Glutamatergic neuron (in vitro differentiated cells): ENCODE measurements around the gene ZCWPW2. TPM values are rescaled to one million over a fixed set of nuclear protein-coding genes. Genes with fewer than 3 reads are reported as not detected.
A peak's percentile ranks its signal among the peaks of the same experiment; 100 is the strongest.

Experiments
- DNase-seq: peaks from one replicate; pipeline ENCODE4 v3.0.0; 2022
- H3K27ac Mint-ChIP-seq: one replicate; pipeline ENCODE4 v1.8.0; 2020; ENCODE audit warnings: mild to moderate bottlenecking, mixed read lengths, inconsistent platforms; ENCODE audit not compliant: unreplicated experiment
- H3K27me3 Mint-ChIP-seq: one replicate; pipeline ENCODE4 v1.8.0; 2020; ENCODE audit warnings: mild to moderate bottlenecking, moderate library complexity, mixed read lengths, inconsistent platforms; ENCODE audit not compliant: unreplicated experiment
- H3K36me3 Mint-ChIP-seq: one replicate; pipeline ENCODE4 v1.8.0; 2020; ENCODE audit warnings: mild to moderate bottlenecking, mixed read lengths, inconsistent platforms; ENCODE audit not compliant: unreplicated experiment
- H3K4me1 Mint-ChIP-seq: one replicate; pipeline ENCODE4 v1.8.0; 2020; ENCODE audit warnings: mild to moderate bottlenecking, low read depth, mixed read lengths, inconsistent platforms; ENCODE audit not compliant: unreplicated experiment
- H3K4me3 Mint-ChIP-seq: one replicate; pipeline ENCODE4 v1.8.0; 2020; ENCODE audit warnings: mild to moderate bottlenecking, mixed read lengths, inconsistent platforms; ENCODE audit not compliant: unreplicated experiment
- H3K9me3 Mint-ChIP-seq: one replicate; pipeline ENCODE4 v1.8.0; 2020; ENCODE audit warnings: mild to moderate bottlenecking, moderate library complexity, mixed read lengths, inconsistent platforms; ENCODE audit not compliant: unreplicated experiment
- total RNA-seq: library from RNA; stranded (reverse); fragmentation: NEBNext Ultra II Directional; extraction: Animal tissue kit (Norgen Biotek cat#: 25700); gene quantifications from one replicate; pipeline ENCODE4 v1.2.1, GENCODE V29; 2021; ENCODE audit not compliant: unreplicated experiment
- TF ChIP-seq, protein P1 (sequence below): fragments of 200-600 bp; sonication (generic); IDR thresholded peaks from one replicate; pipeline ENCODE4 v1.5.0; 2021; ENCODE audit not compliant: partially characterized antibody, unreplicated experiment

Gene ZCWPW2
- total RNA-seq, 1 donor from 2014 or later = 0.49 TPM

GRCh38 chr3:28326458-28326926 lies 22.0 kb upstream of the ZCWPW2 start:
- TF ChIP-seq, protein P1, sequence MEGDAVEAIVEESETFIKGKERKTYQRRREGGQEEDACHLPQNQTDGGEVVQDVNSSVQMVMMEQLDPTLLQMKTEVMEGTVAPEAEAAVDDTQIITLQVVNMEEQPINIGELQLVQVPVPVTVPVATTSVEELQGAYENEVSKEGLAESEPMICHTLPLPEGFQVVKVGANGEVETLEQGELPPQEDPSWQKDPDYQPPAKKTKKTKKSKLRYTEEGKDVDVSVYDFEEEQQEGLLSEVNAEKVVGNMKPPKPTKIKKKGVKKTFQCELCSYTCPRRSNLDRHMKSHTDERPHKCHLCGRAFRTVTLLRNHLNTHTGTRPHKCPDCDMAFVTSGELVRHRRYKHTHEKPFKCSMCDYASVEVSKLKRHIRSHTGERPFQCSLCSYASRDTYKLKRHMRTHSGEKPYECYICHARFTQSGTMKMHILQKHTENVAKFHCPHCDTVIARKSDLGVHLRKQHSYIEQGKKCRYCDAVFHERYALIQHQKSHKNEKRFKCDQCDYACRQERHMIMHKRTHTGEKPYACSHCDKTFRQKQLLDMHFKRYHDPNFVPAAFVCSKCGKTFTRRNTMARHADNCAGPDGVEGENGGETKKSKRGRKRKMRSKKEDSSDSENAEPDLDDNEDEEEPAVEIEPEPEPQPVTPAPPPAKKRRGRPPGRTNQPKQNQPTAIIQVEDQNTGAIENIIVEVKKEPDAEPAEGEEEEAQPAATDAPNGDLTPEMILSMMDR = no peak
- H3K27me3 Mint-ChIP-seq = no peaks in the 10 kb centered on the region
- H3K9me3 Mint-ChIP-seq = no peaks in the 10 kb centered on the region
- H3K4me1 Mint-ChIP-seq = no peaks in the 10 kb centered on the region
- H3K27ac Mint-ChIP-seq = no peak overlapping the region
- H3K36me3 Mint-ChIP-seq = no peaks in the 10 kb centered on the region
- DNase-seq = no peak
- H3K4me3 Mint-ChIP-seq = no peak overlapping the region

GRCh38 chr3:28328188-28329151 lies 20.1 kb upstream of the ZCWPW2 start:
- no peak for DNase-seq
- TF ChIP-seq, protein P1 = peak; percentile 91
- Mint-ChIP-seq H3K9me3 (no peaks in the 10 kb centered on the region), H3K4me3 (no peak overlapping the region), H3K27me3 (no peaks in the 10 kb centered on the region), H3K4me1 (no peaks in the 10 kb centered on the region), H3K36me3 (no peaks in the 10 kb centered on the region), H3K27ac (no peak overlapping the region)

GRCh38 chr3:28334552-28334951 lies 14.0 kb upstream of the ZCWPW2 start:
- no peak overlapping the region for H3K4me3 Mint-ChIP-seq
- no peaks in the 10 kb centered on the region for H3K4me1 Mint-ChIP-seq
- TF ChIP-seq, protein P1 = no peak
- no peaks in the 10 kb centered on the region for H3K27me3 Mint-ChIP-seq
- H3K27ac Mint-ChIP-seq = no peak overlapping the region
- no peak for DNase-seq
- H3K9me3 Mint-ChIP-seq = no peaks in the 10 kb centered on the region
- H3K36me3 Mint-ChIP-seq = no peaks in the 10 kb centered on the region

DNA sequence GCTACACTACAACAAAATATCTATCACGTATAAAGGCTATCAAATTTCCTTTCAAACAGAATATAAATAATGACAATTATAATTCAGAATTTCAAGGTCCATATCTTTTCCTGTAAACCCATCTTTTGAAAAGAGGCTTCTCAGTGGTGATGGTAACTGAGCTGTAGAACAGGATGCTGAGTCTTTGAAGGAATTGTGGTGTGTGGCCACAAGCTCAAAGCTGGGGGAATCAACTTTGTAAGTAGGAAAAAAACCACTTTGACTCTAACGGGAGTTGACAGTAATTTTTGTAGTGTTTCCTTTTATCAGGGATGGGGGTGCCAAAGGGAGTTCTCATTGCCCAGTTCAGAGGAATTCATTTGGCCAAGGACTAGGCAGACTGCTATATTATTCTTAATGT lies 13.3 kb upstream of the ZCWPW2 start:
- Mint-ChIP-seq H3K36me3 (no peaks in the 10 kb centered on the region), H3K27me3 (no peaks in the 10 kb centered on the region), H3K4me1 (no peaks in the 10 kb centered on the region), H3K27ac (no peak overlapping the region), H3K9me3 (no peaks in the 10 kb centered on the region), H3K4me3 (no peak overlapping the region)
- TF ChIP-seq, protein P1 = no peak
- DNase-seq = no peak

DNA sequence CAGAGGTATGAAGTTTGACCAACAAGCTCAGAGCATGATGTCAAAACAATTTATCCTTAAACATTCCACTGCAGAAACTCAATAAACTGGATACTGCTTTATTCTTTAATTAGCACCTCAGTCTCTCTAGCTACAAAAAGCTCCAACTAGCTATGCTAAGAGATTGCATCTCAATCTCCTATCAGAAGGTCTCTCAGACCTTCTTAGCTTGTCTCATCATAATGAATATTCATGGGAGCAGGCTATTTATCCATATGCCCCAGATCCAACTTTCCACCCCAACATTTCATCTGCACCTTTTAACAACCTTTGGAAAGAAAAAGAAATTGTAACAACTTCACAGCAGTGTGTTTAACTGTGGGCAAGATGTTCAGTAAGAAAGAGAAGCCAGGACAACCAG lies 11.3 kb upstream of the ZCWPW2 start:
- DNase-seq = no peak
- no peak overlapping the region for H3K4me3 Mint-ChIP-seq
- H3K36me3 Mint-ChIP-seq = no peaks in the 10 kb centered on the region
- no peak overlapping the region for H3K27ac Mint-ChIP-seq
- no peaks in the 10 kb centered on the region for H3K27me3 Mint-ChIP-seq
- no peaks in the 10 kb centered on the region for H3K9me3 Mint-ChIP-seq
- no peaks in the 10 kb centered on the region for H3K4me1 Mint-ChIP-seq
- TF ChIP-seq, protein P1 = no peak
